SKM-1 treated with dmso at 0.1 percent for 144 hours (cell line): ENCODE data around the gene FNIP2.
"Not testable (repeated sequence)": the region's sequence is repeated elsewhere in the genome, so short reads cannot be mapped to it uniquely, and the experiment has no call there.

Source experiments
- DNase-seq: peaks from one replicate; lab custom pipeline; 2025; ENCODE audit not compliant: unreplicated experiment; lab: John Stamatoyannopoulos, UW

The FNIP2 gene

GRCh38 chr4:158946825-158947224, 178.0 kb downstream of the FNIP2 start:
- DNase-seq, result no peak

DNA sequence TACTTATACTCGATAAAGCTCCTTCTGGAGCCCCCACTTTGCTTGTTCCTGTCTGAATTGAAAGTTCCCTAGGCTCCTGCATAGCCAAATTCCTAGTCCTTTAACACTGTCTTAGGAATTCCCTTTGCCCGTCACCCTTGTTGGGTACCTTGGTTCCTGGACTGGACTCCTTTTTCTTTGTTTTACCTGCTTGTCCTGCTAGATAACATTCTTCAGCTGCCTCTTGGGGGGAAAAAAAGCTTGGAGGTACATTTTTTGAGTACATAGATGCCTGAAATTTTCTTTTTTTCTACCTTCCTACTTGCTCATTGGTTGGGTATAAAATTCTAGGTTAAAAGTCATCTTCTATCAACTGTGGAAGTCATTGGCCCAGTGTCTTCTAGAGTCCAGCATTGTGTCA, 179.2 kb downstream of the FNIP2 start:
- no peak for DNase-seq

GRCh38 chr4:158949099-158949498, 180.3 kb downstream of the FNIP2 start:
- no peak for DNase-seq

- not testable (repeated sequence) for DNase-seq
Measured at GRCh38 chr4:158952221-158952774, 183.5 kb downstream of the FNIP2 start.

DNA sequence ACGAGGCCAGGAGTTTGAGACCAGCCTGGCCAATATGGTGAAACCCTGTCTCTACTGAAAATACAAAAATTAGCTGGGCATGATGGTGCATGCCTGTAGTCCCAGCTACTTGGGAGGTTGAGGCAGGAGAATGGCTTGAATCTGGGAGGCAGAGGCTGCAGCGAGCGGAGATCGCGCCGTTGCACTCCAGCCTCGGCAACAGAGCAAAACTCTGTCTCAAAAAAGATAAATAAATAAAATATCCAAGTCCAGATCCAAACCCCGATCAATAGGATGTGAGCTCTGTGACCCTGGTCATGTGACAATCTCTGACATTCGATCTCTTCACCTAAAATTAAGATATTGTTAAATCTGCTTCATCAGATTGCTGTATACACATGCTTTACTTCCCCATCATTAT, 187.5 kb downstream of the FNIP2 start:
- not testable (repeated sequence) for DNase-seq

DNA sequence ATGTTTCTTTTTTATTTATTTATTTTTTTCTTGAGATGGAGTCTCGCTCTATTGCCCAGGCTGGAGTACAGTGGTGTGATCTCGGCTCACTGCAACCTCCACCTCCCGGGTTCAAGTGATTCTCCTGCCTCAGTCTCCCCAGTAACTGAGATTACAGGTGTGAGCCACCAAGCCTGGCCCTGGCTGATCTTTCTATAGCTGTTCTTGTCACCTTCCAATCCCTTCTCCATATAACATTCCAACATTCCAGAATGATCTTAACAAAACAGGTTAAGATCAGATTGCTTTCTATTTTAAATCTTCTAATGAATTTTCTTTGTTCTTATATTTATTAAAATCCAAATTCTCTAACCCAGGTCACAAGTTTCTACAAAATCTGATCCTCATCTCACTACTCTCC, 188.1 kb downstream of the FNIP2 start:
- DNase-seq, result not testable (repeated sequence)
